Spleen (tissue), 11 donors: ENCODE data around the gene G6PC1. TPM values are rescaled to one million over a fixed set of nuclear protein-coding genes. Genes with fewer than 3 reads are reported as not detected.
"Not testable (repeated sequence)": the region's sequence is repeated elsewhere in the genome, so short reads cannot be mapped to it uniquely, and the experiment has no call there.

Experiments used
- DNase-seq: peaks from one replicate; pipeline ENCODE4 v3.0.0-alpha.2; 2020
- H3K27ac ChIP-seq, 8 donors: fragments of 200-600 bp; sonication (generic) in 7 of 8; 1 replicate in 4 of 8; 2 replicates in 4 of 8; pipeline versions ENCODE4 v1.5.0 to v1.8.0; 2016 to 2021; ENCODE audit warnings: inconsistent platforms in 4 of 8, mild to moderate bottlenecking in 4 of 8, moderate library complexity in 1 of 8
- H3K27me3 ChIP-seq, 7 donors: fragments of 200-600 bp; sonication (generic) in 6 of 7; replicated peaks in 1 of 7; 1 replicate in 4 of 7; 2 replicates in 3 of 7; pipeline versions ENCODE4 v1.5.0 to v1.8.0; 2016 to 2021; ENCODE audit warnings: inconsistent platforms in 3 of 7, mild to moderate bottlenecking in 1 of 7
- H3K36me3 ChIP-seq, 6 donors: fragments of 200-600 bp; sonication (generic) in 5 of 6; 1 replicate in 4 of 6; 2 replicates in 2 of 6; pipeline versions ENCODE4 v1.5.0 to v1.8.0; 2016 to 2021; ENCODE audit warnings: inconsistent platforms in 2 of 6
- H3K4me1 ChIP-seq, 6 donors: fragments of 200-600 bp; sonication (generic) in 5 of 6; 1 replicate in 3 of 6; 2 replicates in 3 of 6; pipeline versions ENCODE4 v1.5.0 to v1.8.0; 2016 to 2021; ENCODE audit warnings: inconsistent platforms in 3 of 6
- H3K4me3 ChIP-seq, 8 donors: fragments of 200-600 bp; sonication (generic) in 7 of 8; 1 replicate in 4 of 8; 2 replicates in 4 of 8; pipeline versions ENCODE4 v1.5.0 to v1.8.0; 2016 to 2021; ENCODE audit warnings: inconsistent platforms in 4 of 8, mild to moderate bottlenecking in 4 of 8, moderate library complexity in 2 of 8
- H3K9me3 ChIP-seq, 8 donors: fragments of 200-600 bp; sonication (generic) in 7 of 8; 1 replicate in 4 of 8; 2 replicates in 4 of 8; pipeline versions ENCODE4 v1.5.0 to v1.8.0; 2016 to 2021; ENCODE audit warnings: inconsistent platforms in 4 of 8
- POLR2A ChIP-seq, 3 donors: fragments of 450-650 bp; IDR thresholded peaks; one replicate each; pipeline ENCODE4 v1.5.1; 2017; ENCODE audit warnings: antibody characterized with exemption in 3 of 3, mild to moderate bottlenecking in 1 of 3
- POLR2AphosphoS5 ChIP-seq, 3 donors: sonication (generic); formaldehyde crosslinking; IDR thresholded peaks; one replicate each; pipeline ENCODE4 v1.5.1; 2017; ENCODE audit warnings: antibody characterized with exemption in 3 of 3
- WGBS, 5 donors: extraction: QIAGEN DNeasy Blood & Tissue Kit in 3 of 5; methylation state at CpG; one replicate each; pipeline versions ENCODE4 v1.1.5 to v1.1.7; 2013 to 2018; 5-methylcytosine and 5-hydroxymethylcytosine counted together
- intact Hi-C: fragments of 100-400 bp; cut with DNase I; formaldehyde crosslinking; loops from one replicate; pipeline ENCODE4 v1.15.0; 2023; ENCODE audit warnings: low total_unique reads
- polyA plus RNA-seq, 3 donors: library from polyadenylated mRNA; stranded (reverse); fragments of 200-250 nt; gene quantifications; one replicate each; pipeline ENCODE4 v1.2.1, GENCODE V29; 2013
- total RNA-seq, 7 donors: library from RNA; depleted of rRNA in 3 of 7; stranded (reverse); fragments of >200 nt in 3 of 7; fragmentation: NEBNext Ultra II Directional in 4 of 7; extraction: Animal tissue kit (Norgen Biotek cat#: 25700) in 4 of 7; gene quantifications; one replicate each; pipeline versions ENCODE4 v1.1.0 to v1.2.1, GENCODE V29; 2016 to 2021
- TF ChIP-seq, protein P1 (sequence below), 11 experiments: fragments of 200-600 bp in 7 of 11; fragments of 450-650 bp in 4 of 11; sonication (generic) in 4 of 11; IDR thresholded peaks in 8 of 11; conservative IDR thresholded peaks in 3 of 11; 1 replicate in 7 of 11; 2 replicates in 4 of 11; pipeline versions ENCODE4 v1.4.0 to v1.8.0; 2016 to 2021; ENCODE audit warnings: antibody characterized with exemption in 11 of 11, inconsistent platforms in 4 of 11, mild to moderate bottlenecking in 1 of 11
- donor health status: healthy with polysubstance abuse.
- donor health status: DM: no; HTN: no; CAD: no; lungs with moderate emphysema.
- donor health status: DM: no; HTN: no; CAD: no.
- donor health status: Bipolar disorder and iron deficiency.
- donor health status: healthy.
- donor health status: DM: no; HTN: no; CAD: no.
- donor health status: DM: yes; HTN: yes; CAD: no.

G6PC1 gene
- total and polyA plus RNA-seq, 10 donors: not detected

DNA sequence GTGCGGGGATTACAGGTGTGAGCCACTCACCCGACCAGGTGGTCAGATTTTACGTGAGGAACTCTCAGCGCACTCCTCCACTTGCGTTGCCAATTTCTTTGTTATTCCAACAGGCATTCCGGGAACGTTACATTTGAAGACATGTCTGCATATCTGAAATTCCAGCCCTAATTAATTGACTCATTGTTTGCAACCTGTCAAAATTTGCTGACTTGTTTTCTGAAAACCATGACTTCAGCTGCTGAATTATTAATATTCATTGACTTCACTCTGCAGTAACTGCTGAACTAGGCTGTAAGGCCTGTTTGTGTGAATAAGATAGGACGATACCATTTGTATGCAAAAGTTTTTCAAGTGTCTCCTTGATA is 16.6 kb downstream of the G6PC1 start:
- H3K27ac ChIP-seq: no peak overlapping the region
- H3K27me3 ChIP-seq: peaks cover 0 to 18% (median 0%) of the 10 kb centered on the region in 7 donors
- no peaks in the 10 kb centered on the region for H3K36me3 ChIP-seq
- TF ChIP-seq POLR2AphosphoS5 (IDR thresholded peaks at IDR 0.05): no peak
- TF ChIP-seq, protein P1, sequence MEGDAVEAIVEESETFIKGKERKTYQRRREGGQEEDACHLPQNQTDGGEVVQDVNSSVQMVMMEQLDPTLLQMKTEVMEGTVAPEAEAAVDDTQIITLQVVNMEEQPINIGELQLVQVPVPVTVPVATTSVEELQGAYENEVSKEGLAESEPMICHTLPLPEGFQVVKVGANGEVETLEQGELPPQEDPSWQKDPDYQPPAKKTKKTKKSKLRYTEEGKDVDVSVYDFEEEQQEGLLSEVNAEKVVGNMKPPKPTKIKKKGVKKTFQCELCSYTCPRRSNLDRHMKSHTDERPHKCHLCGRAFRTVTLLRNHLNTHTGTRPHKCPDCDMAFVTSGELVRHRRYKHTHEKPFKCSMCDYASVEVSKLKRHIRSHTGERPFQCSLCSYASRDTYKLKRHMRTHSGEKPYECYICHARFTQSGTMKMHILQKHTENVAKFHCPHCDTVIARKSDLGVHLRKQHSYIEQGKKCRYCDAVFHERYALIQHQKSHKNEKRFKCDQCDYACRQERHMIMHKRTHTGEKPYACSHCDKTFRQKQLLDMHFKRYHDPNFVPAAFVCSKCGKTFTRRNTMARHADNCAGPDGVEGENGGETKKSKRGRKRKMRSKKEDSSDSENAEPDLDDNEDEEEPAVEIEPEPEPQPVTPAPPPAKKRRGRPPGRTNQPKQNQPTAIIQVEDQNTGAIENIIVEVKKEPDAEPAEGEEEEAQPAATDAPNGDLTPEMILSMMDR (IDR thresholded peaks at IDR 0.05 in 8 of 11, conservative IDR thresholded peaks at IDR 0.05 in 3 of 11): no peak
- no peak for TF ChIP-seq POLR2A (IDR thresholded peaks at IDR 0.05)
- no peaks in the 10 kb centered on the region for H3K9me3 ChIP-seq
- DNase-seq: no peak
- peaks cover 0 to 8% (median 2%) of the 10 kb centered on the region in 6 donors for H3K4me1 ChIP-seq
- intact Hi-C loops: no loop called here
- H3K4me3 ChIP-seq: no peak overlapping the region
- WGBS, 5 donors: 71 to 82% (median 79%) methylated on average over 8 of the region's 8 CpGs

DNA sequence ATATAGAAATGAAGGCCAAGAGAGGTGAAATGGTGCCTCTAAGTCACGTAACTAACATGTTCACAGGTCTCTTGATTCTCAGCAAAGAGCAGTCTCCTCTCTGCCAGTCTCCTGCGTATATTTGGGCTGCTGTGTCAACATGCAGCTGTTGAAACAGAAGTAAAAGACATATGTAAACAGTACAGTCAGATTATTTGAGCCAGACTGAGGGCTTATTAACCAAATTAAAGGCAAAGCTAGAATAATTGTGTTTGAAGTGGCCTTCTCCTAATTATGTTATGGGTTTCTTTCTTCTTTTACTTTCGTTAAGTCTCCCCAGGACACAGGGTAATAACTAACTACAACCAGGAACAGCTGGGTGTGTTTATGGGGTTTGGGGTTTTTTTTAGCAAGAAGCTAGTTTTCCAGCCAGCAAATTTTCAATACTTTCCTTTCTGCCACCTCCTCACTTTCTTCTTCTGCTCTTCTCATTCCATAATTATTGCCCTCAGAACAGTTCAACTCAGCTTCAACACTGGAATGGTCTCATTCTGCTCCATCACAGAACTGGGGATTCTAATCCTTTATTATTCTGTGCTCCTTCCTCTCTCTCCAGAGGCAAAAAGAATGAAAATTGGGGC is 18.4 kb downstream of the G6PC1 start:
- intact Hi-C loops: no loop called here
- no peak for DNase-seq
- no peak overlapping the region for H3K4me3 ChIP-seq
- no peak overlapping the region for H3K27ac ChIP-seq
- TF ChIP-seq, protein P1 (IDR thresholded peaks at IDR 0.05 in 8 of 11, conservative IDR thresholded peaks at IDR 0.05 in 3 of 11): no peak
- TF ChIP-seq POLR2AphosphoS5 (IDR thresholded peaks at IDR 0.05) (no peak), POLR2A (IDR thresholded peaks at IDR 0.05) (no peak)
- H3K36me3 ChIP-seq: no peaks in the 10 kb centered on the region
- 75 to 93% (median 87%) methylated on average over 3 of the region's 3 CpGs for WGBS, 5 donors
- peaks cover 0 to 8% (median 2%) of the 10 kb centered on the region in 6 donors for H3K4me1 ChIP-seq
- no peaks in the 10 kb centered on the region for H3K9me3 ChIP-seq
- H3K27me3 ChIP-seq: peaks cover 0 to 32% (median 0%) of the 10 kb centered on the region in 7 donors

DNA sequence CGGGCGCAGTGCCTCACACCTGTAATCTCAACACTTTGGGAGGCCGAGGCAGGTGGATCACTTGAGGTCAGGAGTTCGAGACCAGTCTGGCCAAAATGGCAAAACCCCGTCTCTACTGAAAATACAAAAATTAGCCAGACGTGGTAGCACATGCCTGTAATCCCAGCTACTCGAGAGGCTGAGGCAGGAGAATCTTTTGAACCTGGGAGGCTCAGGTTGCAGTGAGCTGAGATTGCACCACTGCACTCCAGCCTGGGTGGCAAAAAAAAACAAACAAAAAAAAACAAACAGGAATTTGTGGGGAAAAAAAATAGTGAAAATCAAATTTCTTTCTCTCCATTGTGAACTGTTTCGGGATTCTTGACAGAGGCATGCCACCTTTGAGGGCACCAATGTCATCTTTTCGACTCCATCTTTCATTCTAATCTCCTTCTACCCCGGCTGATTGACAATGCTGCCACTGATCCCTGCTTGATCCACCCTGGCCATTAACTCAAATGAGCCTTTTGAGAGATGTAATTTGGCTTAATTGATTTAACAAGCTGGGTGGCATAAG is 19.0 kb downstream of the G6PC1 start:
- DNase-seq, H3K9me3 ChIP-seq, H3K36me3 ChIP-seq, intact Hi-C loops, H3K4me1 ChIP-seq, H3K27ac ChIP-seq, H3K4me3 ChIP-seq: not testable (repeated sequence)
- peaks cover 0 to 34% (median 0%) of the 10 kb centered on the region in 7 donors for H3K27me3 ChIP-seq
- 87 to 93% (median 92%) methylated on average over 10 of the region's 10 CpGs for WGBS, 5 donors

DNA sequence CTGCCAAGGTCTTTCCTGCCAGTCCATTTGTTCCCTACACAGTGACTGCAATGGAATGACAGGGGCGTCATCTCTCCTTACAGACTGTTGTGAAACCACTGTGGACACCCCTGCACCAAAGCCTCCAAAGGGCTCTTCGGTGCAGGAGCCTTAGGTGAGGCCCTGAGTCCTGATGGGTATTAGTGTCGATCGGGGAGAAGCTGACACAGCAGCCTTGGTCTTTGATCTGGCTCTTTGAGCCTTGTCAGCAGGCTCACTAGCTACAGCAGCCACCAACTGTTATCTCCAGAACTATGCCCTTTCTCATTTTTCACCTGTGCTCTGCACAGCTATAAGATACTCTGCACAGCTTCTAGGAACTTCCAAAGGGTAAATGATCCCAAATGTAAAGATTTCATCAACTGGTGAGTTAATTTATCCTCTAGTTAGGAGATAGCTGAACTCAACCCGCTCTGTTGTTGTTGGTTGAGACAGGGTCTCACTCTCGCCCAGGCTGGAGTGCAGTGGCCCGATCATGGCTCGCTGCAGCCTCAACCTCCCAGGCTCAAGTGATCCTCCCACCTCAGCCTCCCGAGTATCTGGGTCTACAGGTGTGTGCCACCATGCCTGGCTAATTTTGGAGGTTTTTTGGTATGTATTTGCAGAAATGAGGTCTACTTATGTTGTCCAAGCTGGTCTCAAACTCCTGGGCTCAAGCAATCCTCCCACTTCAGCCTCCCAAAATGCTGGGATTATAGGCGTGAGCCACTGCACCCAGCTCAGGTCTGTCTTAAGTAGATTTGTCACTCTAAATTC is 19.7 kb downstream of the G6PC1 start:
- peaks cover 0 to 34% (median 0%) of the 10 kb centered on the region in 7 donors for H3K27me3 ChIP-seq
- no peaks in the 10 kb centered on the region for H3K9me3 ChIP-seq
- TF ChIP-seq POLR2AphosphoS5 (IDR thresholded peaks at IDR 0.05) (no peak), POLR2A (IDR thresholded peaks at IDR 0.05) (no peak)
- TF ChIP-seq, protein P1 (IDR thresholded peaks at IDR 0.05 in 8 of 11, conservative IDR thresholded peaks at IDR 0.05 in 3 of 11): no peak
- no peak overlapping the region for H3K4me3 ChIP-seq
- intact Hi-C loops: no loop called here
- H3K36me3 ChIP-seq: no peaks in the 10 kb centered on the region
- no peak for DNase-seq
- H3K27ac ChIP-seq: no peak overlapping the region
- WGBS, 5 donors: 68 to 90% (median 88%) methylated on average over 10 of the region's 10 CpGs
- peaks cover 0 to 17% (median 8%) of the 10 kb centered on the region in 6 donors for H3K4me1 ChIP-seq
